Natural killer cell (primary cell): Measurements from ENCODE around the gene EBF3. TPM values are rescaled to one million over a fixed set of nuclear protein-coding genes. Genes with fewer than 3 reads are reported as not detected.

Experiments
- ATAC-seq, 3 donors: fragments of 150-1000 bp in 2 of 3; fragments of 200-7000 bp in 1 of 3; cut with Tn5 transposase; 1 replicate in 1 of 3; 2 replicates in 2 of 3; pipeline ENCODE4 v1.10.0; 2021; ENCODE audit warnings: mild to moderate bottlenecking in 2 of 3, moderate library complexity in 2 of 3
- DNase-seq, 2 donors: peaks; one replicate each; pipeline versions ENCODE4 v3.0.0 to v3.0.0-alpha.2; 2013 to 2021; ENCODE audit warnings: mixed read lengths in 1 of 2
- H3K27ac ChIP-seq: one replicate; pipeline ENCODE4 v1.5.1; 2013; ENCODE audit warnings: mild to moderate bottlenecking, low read length
- H3K27me3 ChIP-seq: one replicate; pipeline ENCODE4 v1.6.1; 2013; ENCODE audit warnings: low read length; ENCODE audit not compliant: control insufficient read depth, insufficient read depth
- H3K36me3 ChIP-seq: one replicate; pipeline ENCODE4 v1.6.1; 2013; ENCODE audit warnings: low read length; ENCODE audit not compliant: control insufficient read depth, insufficient read depth
- H3K4me1 ChIP-seq: one replicate; pipeline ENCODE4 v1.6.1; 2013; ENCODE audit warnings: low read length; ENCODE audit not compliant: control insufficient read depth, insufficient read depth
- H3K4me3 ChIP-seq: one replicate; pipeline ENCODE4 v1.5.1; 2013; ENCODE audit warnings: low read length
- H3K9me3 ChIP-seq: one replicate; pipeline ENCODE4 v1.6.1; 2013; ENCODE audit warnings: low read length; ENCODE audit not compliant: control insufficient read depth, insufficient read depth
- H3K27ac Mint-ChIP-seq, 2 donors: one replicate each; pipeline ENCODE4 v1.8.0; 2022; ENCODE audit warnings: mild to moderate bottlenecking in 2 of 2, mixed read lengths in 2 of 2, moderate library complexity in 1 of 2
- H3K27me3 Mint-ChIP-seq, 2 donors: one replicate each; pipeline ENCODE4 v1.8.0; 2022; ENCODE audit warnings: low read depth in 2 of 2, mixed read lengths in 2 of 2
- H3K36me3 Mint-ChIP-seq: one replicate; pipeline ENCODE4 v1.8.0; 2022; ENCODE audit warnings: mixed read lengths
- H3K4me1 Mint-ChIP-seq, 2 donors: one replicate each; pipeline ENCODE4 v1.8.0; 2022; ENCODE audit warnings: mixed read lengths in 2 of 2
- H3K4me3 Mint-ChIP-seq: one replicate; pipeline ENCODE4 v1.8.0; 2022; ENCODE audit warnings: mild to moderate bottlenecking, moderate library complexity, mixed read lengths
- H3K9me3 Mint-ChIP-seq, 2 donors: one replicate each; pipeline ENCODE4 v1.8.0; 2022; ENCODE audit warnings: mixed read lengths in 2 of 2
- CTCF ChIP-seq: fragments of 200-600 bp; IDR thresholded peaks from one replicate; pipeline ENCODE4 v1.8.0; 2022; ENCODE audit warnings: antibody characterized with exemption
- WGBS: methylation state at CpG from one replicate; pipeline ENCODE4 v1.1.7; 2013; ENCODE audit warnings: missing lambda C conversion rate; ENCODE audit not compliant: insufficient coverage; 5-methylcytosine and 5-hydroxymethylcytosine counted together
- intact Hi-C: fragments of 100-400 bp; cut with micrococcal nuclease; formaldehyde crosslinking; loops from one replicate; pipeline ENCODE4 v1.14.2; 2022
- total RNA-seq, 4 donors: library from RNA; stranded (reverse); fragments of 120-200 nt in 1 of 4; gene quantifications; one replicate each; pipeline versions ENCODE4 v1.2.3 to v1.2.4, GENCODE V29; 2013 to 2022

EBF3 gene
- total RNA-seq, 3 donors from 2014 or later (not counting 1 experiment from before 2014, with no cell fraction given): not detected

- H3K27ac ChIP-seq: no peak overlapping the region
- Mint-ChIP-seq H3K9me3 (no peaks in the 10 kb centered on the region), H3K27me3 (peaks cover 48 to 50% of the 10 kb centered on the region in 2 donors), H3K36me3 (peaks cover 6% of the 10 kb centered on the region), H3K4me1 (peaks cover 11 to 15% of the 10 kb centered on the region in 2 donors), H3K4me3 (no peak overlapping the region), H3K27ac (no peak overlapping the region)
- no peaks in the 10 kb centered on the region for H3K9me3 ChIP-seq
- 13% methylated on average over 16 of the region's 16 CpGs for WGBS
- intact Hi-C loops: no loop called here
- ATAC-seq: no peak
- TF ChIP-seq CTCF: no peak
- H3K27me3 ChIP-seq: peaks cover 57% of the 10 kb centered on the region
- no peak overlapping the region for H3K4me3 ChIP-seq
- H3K36me3 ChIP-seq: no peaks in the 10 kb centered on the region
- peaks cover 14% of the 10 kb centered on the region for H3K4me1 ChIP-seq
- no peak for DNase-seq
Observed at GRCh38 chr10:129966370-129966888, 2.4 kb upstream of the EBF3 start.

DNA sequence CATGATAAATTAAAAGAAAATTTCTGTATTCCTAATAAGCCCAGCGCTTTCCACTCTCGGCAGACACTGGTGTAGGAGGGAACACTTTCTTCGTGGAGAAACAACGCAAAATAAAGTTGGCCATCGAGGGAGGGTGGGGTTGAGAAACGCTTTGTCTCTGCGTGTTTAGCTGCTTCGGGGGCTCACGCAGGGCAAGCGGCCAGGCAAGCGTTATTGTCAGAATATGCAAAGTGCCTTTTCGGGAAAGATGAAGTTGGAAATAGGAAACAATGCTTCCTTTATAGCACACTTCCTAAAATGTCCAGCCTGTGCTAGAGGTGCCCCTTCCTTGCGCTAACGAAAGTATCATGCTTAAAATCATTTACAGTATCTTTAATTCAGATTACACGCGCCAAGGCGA is 1.9 kb upstream of the EBF3 start:
- H3K4me1 ChIP-seq: peaks cover 14% of the 10 kb centered on the region
- Mint-ChIP-seq H3K4me1 (peaks cover 11 to 15% of the 10 kb centered on the region in 2 donors), H3K27me3 (peaks cover 50 to 52% of the 10 kb centered on the region in 2 donors), H3K36me3 (peaks cover 6% of the 10 kb centered on the region), H3K4me3 (no peak overlapping the region), H3K27ac (no peak overlapping the region), H3K9me3 (no peaks in the 10 kb centered on the region)
- ATAC-seq: no peak
- no peak for TF ChIP-seq CTCF
- H3K36me3 ChIP-seq: no peaks in the 10 kb centered on the region
- intact Hi-C loops: no loop called here
- no peak overlapping the region for H3K27ac ChIP-seq
- no peak for DNase-seq
- H3K4me3 ChIP-seq: no peak overlapping the region
- peaks cover 62% of the 10 kb centered on the region for H3K27me3 ChIP-seq
- H3K9me3 ChIP-seq: no peaks in the 10 kb centered on the region
- WGBS: 18% methylated on average over 12 of the region's 17 CpGs

DNA sequence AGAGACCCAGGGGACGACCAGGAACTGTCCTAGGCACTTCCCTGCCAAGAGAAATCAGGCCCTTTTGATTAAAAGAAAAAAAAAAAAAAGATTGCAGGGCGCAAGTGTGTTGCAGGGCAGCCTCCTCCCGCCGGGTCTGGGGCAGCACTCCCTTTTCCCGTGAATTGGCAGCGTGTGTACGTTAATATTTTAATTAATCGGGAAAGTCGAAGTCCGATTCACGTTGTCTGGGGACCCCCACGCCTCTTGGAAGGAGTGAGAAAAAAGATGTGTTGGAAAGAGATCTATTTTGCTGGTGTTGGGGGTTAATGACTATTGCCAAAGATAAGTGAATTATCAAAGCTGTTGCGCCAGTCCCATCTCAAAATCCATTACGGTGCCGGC is 1.3 kb upstream of the EBF3 start:
- no peaks in the 10 kb centered on the region for H3K9me3 ChIP-seq
- 9% methylated on average over 12 of the region's 15 CpGs for WGBS
- peaks cover 11% of the 10 kb centered on the region for H3K36me3 Mint-ChIP-seq
- intact Hi-C loops: no loop called here
- no peak overlapping the region for H3K27ac Mint-ChIP-seq
- no peak overlapping the region for H3K27ac ChIP-seq
- no peak for DNase-seq
- H3K4me3 Mint-ChIP-seq: peak overlapping the region; percentile 43
- H3K36me3 ChIP-seq: no peaks in the 10 kb centered on the region
- no peak for TF ChIP-seq CTCF
- H3K27me3 ChIP-seq: peaks cover 63% of the 10 kb centered on the region
- H3K9me3 Mint-ChIP-seq: no peaks in the 10 kb centered on the region
- ATAC-seq: no peak
- no peak overlapping the region for H3K4me3 ChIP-seq
- peaks cover 52% of the 10 kb centered on the region in 2 donors for H3K27me3 Mint-ChIP-seq
- peaks cover 17 to 19% of the 10 kb centered on the region in 2 donors for H3K4me1 Mint-ChIP-seq
- peaks cover 14% of the 10 kb centered on the region for H3K4me1 ChIP-seq
